ENCODE results near the gene NRCAM.
A peak's percentile ranks its signal among the peaks of the same experiment; 100 is the strongest.

The NRCAM gene

GRCh38 chr7:108128514-108128913, 327.7 kb downstream of the NRCAM start:
- DNase-seq (ENCODE audit: low spot score) = no peak

GRCh38 chr7:108127461-108127860, 328.8 kb downstream of the NRCAM start:
- no peak for DNase-seq (ENCODE audit: low spot score)

- DNase-seq (ENCODE audit: low spot score) = peak; percentile 38
Observed at GRCh38 chr7:108124820-108125219, 331.4 kb downstream of the NRCAM start.

GRCh38 chr7:108122181-108122580, 334.1 kb downstream of the NRCAM start:
- DNase-seq (ENCODE audit: low spot score) = no peak

GRCh38 chr7:108120933-108121332, 335.3 kb downstream of the NRCAM start:
- DNase-seq (ENCODE audit: low spot score) = no peak

- no peak for DNase-seq (ENCODE audit: low spot score)
Observed at GRCh38 chr7:108120196-108120595, 336.0 kb downstream of the NRCAM start.

GRCh38 chr7:108118959-108119358, 337.3 kb downstream of the NRCAM start:
- DNase-seq (ENCODE audit: low spot score) = no peak

GRCh38 chr7:108114117-108114841, 342.0 kb downstream of the NRCAM start:
- no peak for DNase-seq (ENCODE audit: low spot score)

GRCh38 chr7:108112683-108113082, 343.6 kb downstream of the NRCAM start:
- no peak for DNase-seq (ENCODE audit: low spot score)

GRCh38 chr7:108109221-108109908, 346.9 kb downstream of the NRCAM start:
- DNase-seq (ENCODE audit: low spot score) = peak; percentile 16

GRCh38 chr7:108108131-108108530, 348.1 kb downstream of the NRCAM start:
- no peak for DNase-seq (ENCODE audit: low spot score)

GRCh38 chr7:108104324-108104723, 351.9 kb downstream of the NRCAM start:
- DNase-seq (ENCODE audit: low spot score) = no peak

- DNase-seq (ENCODE audit: low spot score) = peak; percentile 22
Observed at GRCh38 chr7:108103558-108104298, 352.5 kb downstream of the NRCAM start.

- DNase-seq (ENCODE audit: low spot score) = no peak
Observed at GRCh38 chr7:108102671-108103312, 353.4 kb downstream of the NRCAM start.

GRCh38 chr7:108101759-108102158, 354.5 kb downstream of the NRCAM start:
- DNase-seq (ENCODE audit: low spot score) = no peak

- DNase-seq (ENCODE audit: low spot score) = peak; percentile 19
Observed at GRCh38 chr7:108099713-108100112, 356.5 kb downstream of the NRCAM start.

GRCh38 chr7:108097703-108098102, 358.5 kb downstream of the NRCAM start:
- DNase-seq (ENCODE audit: low spot score) = no peak
